LNCAP (cell line): ENCODE measurements around the gene RPL13A.

ENCODE experiments used
- CTCF ChIP-seq: fragments of 450-650 bp; IDR thresholded peaks from 2 replicates; pipeline ENCODE4 v1.5.1; 2017; ENCODE audit warnings: mild to moderate bottlenecking

RPL13A gene

GRCh38 chr19:49512970-49513745 lies 25.8 kb downstream of the RPL13A start:
- TF ChIP-seq CTCF: no peak

- TF ChIP-seq CTCF: no peak
Measured at GRCh38 chr19:49513746-49514118, 26.3 kb downstream of the RPL13A start.

- no peak for TF ChIP-seq CTCF
Measured at GRCh38 chr19:49514151-49514550, 26.7 kb downstream of the RPL13A start.

GRCh38 chr19:49515767-49516166 lies 28.4 kb downstream of the RPL13A start:
- no peak for TF ChIP-seq CTCF

GRCh38 chr19:49518033-49518432 lies 30.6 kb downstream of the RPL13A start:
- TF ChIP-seq CTCF: no peak

- no peak for TF ChIP-seq CTCF
Measured at GRCh38 chr19:49520705-49521319, 33.4 kb downstream of the RPL13A start.

GRCh38 chr19:49524812-49525455 lies 37.5 kb downstream of the RPL13A start:
- TF ChIP-seq CTCF: no peak
